Measurements from ENCODE around the gene METAP1D.
"Not testable (repeated sequence)": the region's sequence is repeated elsewhere in the genome, so short reads cannot be mapped to it uniquely, and the experiment has no call there.

METAP1D gene

GRCh38 chr2:171999604-172000469 lies at the start of gene METAP1D:
Gene METAP1D (plus strand): TSS chr2:171999953. CDS start chr2:171999970, 17 bp downstream.
- DNase-seq (ENCODE audit: low read depth, low spot score) = peak; percentile 63

GRCh38 chr2:171952276-171952675 lies 47.5 kb upstream of the METAP1D start:
- no peak for DNase-seq (ENCODE audit: low read depth, low spot score)

- DNase-seq (ENCODE audit: low read depth, low spot score) = no peak
Measured at GRCh38 chr2:171952748-171953147, 47.0 kb upstream of the METAP1D start.

GRCh38 chr2:171956135-171956825 lies 43.5 kb upstream of the METAP1D start:
- DNase-seq (ENCODE audit: low read depth, low spot score) = no peak

GRCh38 chr2:171957061-171957460 lies 42.7 kb upstream of the METAP1D start:
- no peak for DNase-seq (ENCODE audit: low read depth, low spot score)

- DNase-seq (ENCODE audit: low read depth, low spot score) = no peak
Measured at GRCh38 chr2:171958475-171958874, 41.3 kb upstream of the METAP1D start.

GRCh38 chr2:171959998-171960397 lies 39.8 kb upstream of the METAP1D start:
- no peak for DNase-seq (ENCODE audit: low read depth, low spot score)

GRCh38 chr2:171960570-171960969 lies 39.2 kb upstream of the METAP1D start:
- DNase-seq (ENCODE audit: low read depth, low spot score) = no peak

- no peak for DNase-seq (ENCODE audit: low read depth, low spot score)
Measured at GRCh38 chr2:171963198-171963597, 36.6 kb upstream of the METAP1D start.

- DNase-seq (ENCODE audit: low read depth, low spot score) = no peak
Measured at GRCh38 chr2:171964308-171964707, 35.4 kb upstream of the METAP1D start.

GRCh38 chr2:171965238-171965637 lies 34.5 kb upstream of the METAP1D start:
- DNase-seq (ENCODE audit: low read depth, low spot score) = no peak

GRCh38 chr2:171965661-171966060 lies 34.1 kb upstream of the METAP1D start:
- DNase-seq (ENCODE audit: low read depth, low spot score) = no peak

- no peak for DNase-seq (ENCODE audit: low read depth, low spot score)
Measured at GRCh38 chr2:171966235-171966634, 33.5 kb upstream of the METAP1D start.

GRCh38 chr2:171966688-171967087 lies 33.1 kb upstream of the METAP1D start:
- DNase-seq (ENCODE audit: low read depth, low spot score) = no peak

GRCh38 chr2:171968509-171968908 lies 31.2 kb upstream of the METAP1D start:
- no peak for DNase-seq (ENCODE audit: low read depth, low spot score)

GRCh38 chr2:171972329-171972982 lies 27.3 kb upstream of the METAP1D start:
- DNase-seq (ENCODE audit: low read depth, low spot score) = no peak

GRCh38 chr2:171979103-171979502 lies 20.6 kb upstream of the METAP1D start:
- DNase-seq (ENCODE audit: low read depth, low spot score) = no peak

GRCh38 chr2:171983924-171984323 lies 15.8 kb upstream of the METAP1D start:
- DNase-seq (ENCODE audit: low read depth, low spot score) = not testable (repeated sequence)

GRCh38 chr2:171985076-171985475 lies 14.7 kb upstream of the METAP1D start:
- no peak for DNase-seq (ENCODE audit: low read depth, low spot score)

GRCh38 chr2:171986778-171987177 lies 13.0 kb upstream of the METAP1D start:
- DNase-seq (ENCODE audit: low read depth, low spot score) = no peak

- no peak for DNase-seq (ENCODE audit: low read depth, low spot score)
Measured at GRCh38 chr2:171991027-171991426, 8.7 kb upstream of the METAP1D start.

- DNase-seq (ENCODE audit: low read depth, low spot score) = no peak
Measured at GRCh38 chr2:171995586-171995985, 4.2 kb upstream of the METAP1D start.
